GM21529 (cell line): ENCODE results near the gene SLC22A9.
"Not testable (repeated sequence)": the region's sequence is repeated elsewhere in the genome, so short reads cannot be mapped to it uniquely, and the experiment has no call there.

Source experiments
- ATAC-seq: cut with Tn5 transposase; IDR thresholded peaks from one replicate; pipeline ENCODE4 v1.9.1; 2021; ENCODE audit not compliant: unreplicated experiment

Gene SLC22A9

GRCh38 chr11:63369165-63369970, at the start of gene SLC22A9:
Gene SLC22A9 (plus strand): TSS chr11:63369785. CDS start chr11:63370057, 272 bp downstream.
- no peak for ATAC-seq

GRCh38 chr11:63321723-63322122, 47.9 kb upstream of the SLC22A9 start:
- ATAC-seq: no peak

DNA sequence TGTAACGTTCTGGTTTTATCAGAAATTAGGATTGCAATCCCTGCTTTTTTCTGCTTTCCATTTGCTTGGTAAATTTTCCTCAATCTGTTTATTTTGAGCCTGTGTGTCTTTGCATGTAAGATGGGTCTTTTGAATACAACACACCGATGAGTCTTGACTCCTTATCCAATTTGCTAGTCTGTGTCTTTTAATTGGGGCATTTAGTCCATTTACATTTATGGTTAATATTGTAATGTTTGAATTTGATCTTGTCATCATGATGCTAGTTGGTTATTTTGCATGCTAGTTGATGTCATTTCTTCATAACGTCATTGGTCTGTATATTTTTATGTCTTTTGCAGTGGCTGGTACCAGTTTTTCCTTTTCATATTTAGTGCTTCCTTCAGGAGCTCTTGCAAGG, 34.5 kb upstream of the SLC22A9 start:
- ATAC-seq: not testable (repeated sequence)

DNA sequence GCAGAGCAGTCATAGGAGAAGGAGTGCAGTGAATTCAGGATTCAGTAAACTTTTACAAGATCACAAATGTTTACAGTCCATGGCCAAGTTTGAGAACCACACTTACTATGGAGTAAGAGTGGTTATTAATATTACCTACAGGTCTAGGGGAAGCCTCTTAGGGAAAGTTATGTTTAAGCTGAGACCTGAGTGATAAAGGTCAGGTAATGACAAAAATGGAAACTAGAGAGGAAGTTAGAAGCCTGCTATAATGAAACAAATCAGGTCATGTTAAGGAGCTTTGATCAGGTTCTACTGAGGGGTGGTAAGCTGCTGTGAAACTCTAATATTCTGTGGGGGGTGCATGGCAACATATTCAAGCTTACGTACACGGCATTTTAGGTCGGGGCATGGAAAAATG, 32.5 kb upstream of the SLC22A9 start:
- ATAC-seq: no peak

DNA sequence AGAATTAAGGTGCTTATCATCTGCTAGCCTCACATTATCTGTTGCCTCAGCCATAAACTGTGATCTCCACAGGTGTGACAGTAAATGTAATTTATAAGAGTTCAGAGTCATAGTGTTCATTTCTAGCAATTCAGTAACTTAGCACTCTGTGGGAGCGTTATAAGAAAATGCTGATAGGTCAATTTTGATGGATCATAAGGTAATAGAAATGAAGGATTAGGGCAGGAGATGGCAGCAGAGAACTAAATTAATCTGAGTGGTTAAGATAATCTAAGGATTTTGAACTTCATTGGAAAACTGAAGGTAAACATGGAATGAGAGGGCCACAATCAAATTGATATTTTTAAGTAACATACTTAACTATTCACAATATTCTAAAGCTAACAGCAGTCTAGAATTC, 26.5 kb upstream of the SLC22A9 start:
- no peak for ATAC-seq

DNA sequence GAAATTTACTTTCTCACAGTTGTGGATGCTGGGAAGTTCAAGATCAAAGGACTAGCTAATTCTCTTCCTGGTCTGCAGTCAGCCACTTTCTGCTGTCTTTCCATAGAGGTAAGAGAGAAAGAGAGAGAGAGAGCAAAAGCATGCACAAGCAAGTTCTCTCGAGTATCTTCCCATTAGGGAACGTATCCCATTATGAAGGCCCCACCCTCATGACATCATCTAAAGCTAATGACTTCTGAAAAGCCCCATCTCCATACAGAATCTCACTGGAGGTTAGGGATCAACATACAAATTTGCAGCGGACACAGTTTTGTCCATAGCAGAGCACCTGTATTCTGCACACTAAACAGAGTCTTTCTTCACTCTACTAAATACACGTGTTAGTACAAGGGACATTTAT, 17.4 kb upstream of the SLC22A9 start:
- ATAC-seq: no peak

DNA sequence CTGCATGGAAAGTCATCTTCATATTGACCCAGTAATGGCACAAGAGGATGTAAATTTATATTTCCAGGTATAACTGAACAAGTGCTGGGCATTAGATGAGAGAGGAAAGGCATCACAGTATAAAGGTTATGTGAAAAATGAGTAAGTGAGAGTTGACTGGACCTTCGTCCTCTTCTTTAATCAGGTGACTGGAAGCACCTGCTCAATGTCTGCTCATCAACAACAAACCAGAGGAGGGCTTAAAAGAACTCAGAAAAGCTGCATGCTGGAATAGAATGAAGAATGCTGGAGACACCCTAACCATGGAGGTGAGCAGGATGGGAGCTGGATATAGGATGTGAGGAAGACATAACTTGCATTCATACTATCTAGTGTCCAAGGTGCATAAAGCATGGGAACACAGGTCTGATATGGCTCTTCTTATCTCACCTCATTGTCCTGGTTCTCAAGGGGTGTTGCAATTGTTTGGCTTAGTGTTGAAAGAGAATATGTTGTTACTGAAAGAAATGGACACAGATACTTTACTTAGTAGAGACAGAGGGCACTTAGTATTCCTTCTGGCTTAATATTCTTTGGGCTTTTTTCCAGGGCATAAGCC, 7.3 kb upstream of the SLC22A9 start:
- no peak for ATAC-seq

- no peak for ATAC-seq
Observed at GRCh38 chr11:63369971-63370588, 495 bp downstream of the SLC22A9 start.

- ATAC-seq: no peak
Observed at GRCh38 chr11:63371396-63371795, 1.8 kb downstream of the SLC22A9 start.

DNA sequence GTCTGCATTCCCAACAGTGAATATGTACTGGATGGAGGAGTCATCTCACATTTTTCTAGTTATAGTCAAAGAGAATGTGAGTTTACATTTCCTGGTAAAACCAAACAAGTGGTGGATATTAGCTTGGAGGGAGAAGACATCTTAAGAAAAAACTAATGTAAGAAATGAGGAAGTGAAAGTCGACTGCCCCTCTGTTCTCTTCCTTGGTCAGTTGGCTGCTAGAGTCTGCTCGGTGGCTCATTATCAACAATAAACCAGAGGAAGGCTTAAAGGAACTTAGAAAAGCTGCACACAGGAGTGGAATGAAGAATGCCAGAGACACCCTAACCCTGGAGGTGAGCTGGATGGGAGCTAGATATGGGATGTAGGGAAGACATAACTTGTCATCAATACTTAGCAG, 5.8 kb downstream of the SLC22A9 start:
- no peak for ATAC-seq

DNA sequence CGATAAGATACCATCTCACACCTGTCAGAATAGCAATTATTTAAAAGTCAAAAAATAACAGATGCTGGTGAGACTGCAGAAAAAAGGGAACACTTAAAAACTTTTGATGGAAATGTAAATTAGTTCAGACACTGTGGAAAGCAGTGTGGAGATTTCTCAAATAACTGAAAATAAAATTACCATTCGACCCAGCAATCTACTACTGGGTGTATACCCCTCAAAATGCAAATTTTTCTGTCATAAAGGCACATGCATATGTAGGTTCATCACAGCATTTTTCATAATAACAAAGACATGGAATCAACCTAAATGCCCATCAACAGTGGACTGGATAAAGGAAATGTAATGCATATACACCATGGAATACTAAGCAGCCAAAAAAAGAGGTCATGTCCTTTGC, 10.5 kb downstream of the SLC22A9 start:
- ATAC-seq: no peak

DNA sequence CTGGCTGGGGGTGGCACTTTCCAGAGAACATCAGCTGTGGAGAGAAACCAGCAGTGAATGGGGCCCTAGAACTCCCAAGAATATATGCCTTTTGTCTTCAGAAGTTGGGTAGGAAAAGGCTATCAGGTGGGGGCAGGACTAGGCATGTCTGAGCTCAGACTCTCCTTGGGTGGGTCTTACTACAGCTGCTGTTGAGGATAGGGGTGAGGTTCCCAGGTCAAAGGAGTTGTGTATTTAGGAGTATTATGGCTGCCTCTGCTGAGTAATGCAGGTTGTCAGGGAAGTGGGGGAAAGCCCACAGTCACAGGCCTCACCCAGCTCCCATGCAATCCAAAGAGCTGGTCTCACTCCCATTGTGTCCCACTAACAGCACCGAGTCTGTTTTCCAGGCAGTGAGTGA, 26.1 kb downstream of the SLC22A9 start:
- no peak for ATAC-seq

DNA sequence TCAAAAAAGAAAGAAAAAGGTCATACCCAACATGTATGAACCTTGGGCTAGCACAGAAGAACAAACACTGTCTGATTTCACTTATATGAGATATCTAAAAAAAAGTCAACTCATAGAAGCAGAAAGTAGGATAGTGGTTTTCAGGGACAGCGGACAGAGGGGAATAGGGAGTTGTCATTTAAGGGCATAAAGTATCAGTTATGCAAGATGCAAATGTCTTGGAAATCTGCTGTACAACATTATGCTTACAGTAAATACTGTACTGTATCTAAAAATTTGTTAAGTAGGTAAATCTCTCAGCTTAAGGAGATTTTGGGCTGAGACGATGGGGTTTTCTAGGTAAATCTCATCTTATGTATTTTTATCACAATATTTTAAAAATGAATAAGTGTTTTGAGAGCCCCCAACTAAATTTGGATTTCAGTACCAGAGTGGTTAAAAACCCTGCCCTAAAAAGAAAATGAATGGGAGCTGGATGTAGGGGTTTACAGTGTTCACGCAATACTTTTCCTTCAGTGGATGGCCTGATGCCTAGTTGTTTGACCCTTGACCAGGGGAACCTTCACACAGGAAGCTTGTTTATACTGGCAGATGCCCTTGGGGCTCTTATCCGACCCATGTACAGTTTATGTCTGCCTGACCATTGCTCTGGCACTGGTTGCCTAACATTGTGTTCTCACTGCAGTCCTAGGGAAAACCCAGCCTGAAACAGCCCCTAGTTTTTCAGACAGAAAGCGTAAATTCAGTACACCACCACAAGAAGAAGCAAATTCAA, 34.8 kb downstream of the SLC22A9 start:
- ATAC-seq: no peak

DNA sequence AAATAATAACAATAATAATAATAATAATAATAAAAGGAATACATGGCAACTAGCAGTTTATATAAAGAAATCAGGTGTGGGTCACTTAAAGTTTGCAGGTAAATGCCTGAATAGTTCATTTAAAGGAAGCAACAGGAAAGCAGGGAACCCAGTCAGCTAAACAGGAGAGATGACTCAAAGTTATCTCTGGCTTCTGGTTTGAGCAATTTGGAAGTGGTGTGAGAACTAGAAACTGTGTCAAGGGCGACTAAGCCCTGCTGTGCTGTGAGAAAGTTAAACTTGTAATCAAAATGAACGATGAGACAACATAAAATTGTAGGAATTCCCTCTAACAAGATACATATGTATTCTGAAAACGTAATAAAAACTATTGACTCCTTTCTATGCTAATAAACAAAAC, 35.5 kb downstream of the SLC22A9 start:
- ATAC-seq: no peak

- ATAC-seq: no peak
Observed at GRCh38 chr11:63406458-63406857, 36.9 kb downstream of the SLC22A9 start.

DNA sequence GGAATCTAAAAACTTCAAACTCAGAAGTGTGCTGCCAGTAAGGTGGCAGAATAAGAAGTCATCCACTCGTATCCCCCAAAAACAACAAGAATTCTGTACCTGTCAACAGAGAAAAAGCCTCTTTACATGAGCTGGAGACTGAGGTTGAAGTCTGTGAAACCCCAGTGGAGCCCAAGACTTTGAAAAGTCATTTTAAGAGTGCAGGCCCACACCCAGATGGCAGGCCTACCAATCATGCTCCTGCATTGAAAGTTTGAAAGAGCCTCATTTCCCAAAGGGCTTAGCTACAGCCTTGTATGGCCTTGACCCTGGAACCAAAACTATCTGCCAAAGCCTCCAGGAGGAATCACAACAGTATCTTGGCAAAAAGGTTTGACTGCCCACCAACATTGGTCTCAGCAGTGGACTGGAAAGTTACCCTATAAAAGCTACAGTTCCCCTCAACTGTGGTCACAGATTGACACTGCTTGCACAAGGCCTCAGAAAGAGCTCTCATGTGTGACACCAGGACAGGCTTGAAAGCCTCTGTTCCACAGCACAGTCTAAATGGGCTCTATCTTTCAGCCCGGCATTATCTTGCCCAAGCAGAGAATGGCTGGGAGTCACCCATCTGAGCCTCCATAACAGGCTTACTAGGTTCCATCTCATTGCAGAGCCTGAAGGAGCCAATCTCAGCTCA, 47.7 kb downstream of the SLC22A9 start:
- ATAC-seq: no peak

GRCh38 chr11:63427971-63428508, 58.5 kb downstream of the SLC22A9 start:
- ATAC-seq: no peak

GRCh38 chr11:63430731-63431130, 61.1 kb downstream of the SLC22A9 start:
- not testable (repeated sequence) for ATAC-seq

GRCh38 chr11:63435351-63435750, 65.8 kb downstream of the SLC22A9 start:
- ATAC-seq: not testable (repeated sequence)

- ATAC-seq: not testable (repeated sequence)
Observed at GRCh38 chr11:63435831-63436230, 66.2 kb downstream of the SLC22A9 start.

GRCh38 chr11:63443714-63444113, 74.1 kb downstream of the SLC22A9 start:
- ATAC-seq: no peak
